HG02678 (cell line): ENCODE data around the gene ELOVL1.

Experiments
- ATAC-seq: cut with Tn5 transposase; IDR thresholded peaks from one replicate; pipeline ENCODE4 v1.9.1; 2021; ENCODE audit warnings: mild to moderate bottlenecking, moderate library complexity; ENCODE audit not compliant: unreplicated experiment

ELOVL1 gene

GRCh38 chr1:43358121-43358745 is 9.6 kb downstream of the ELOVL1 start:
- ATAC-seq = peak; percentile 5

DNA sequence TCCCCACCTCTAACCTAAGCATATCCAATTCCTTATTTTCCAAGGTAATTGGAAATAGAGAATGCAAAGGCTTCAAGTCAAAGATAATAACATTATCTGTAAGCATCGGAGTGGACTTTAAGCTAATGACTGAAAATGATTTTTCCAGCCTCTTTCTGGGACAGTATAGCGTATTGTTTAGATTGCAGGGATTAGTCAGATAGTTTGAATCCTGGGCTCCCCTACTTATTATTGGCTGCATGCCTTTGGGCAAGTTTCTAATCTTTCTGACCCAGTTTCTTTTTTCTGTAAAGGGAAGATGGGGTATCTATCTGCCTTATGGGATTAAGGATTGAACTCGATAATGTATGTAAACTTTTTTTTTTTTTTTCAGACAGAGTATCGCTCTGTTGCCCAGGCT is 10.6 kb downstream of the ELOVL1 start:
- no peak for ATAC-seq

DNA sequence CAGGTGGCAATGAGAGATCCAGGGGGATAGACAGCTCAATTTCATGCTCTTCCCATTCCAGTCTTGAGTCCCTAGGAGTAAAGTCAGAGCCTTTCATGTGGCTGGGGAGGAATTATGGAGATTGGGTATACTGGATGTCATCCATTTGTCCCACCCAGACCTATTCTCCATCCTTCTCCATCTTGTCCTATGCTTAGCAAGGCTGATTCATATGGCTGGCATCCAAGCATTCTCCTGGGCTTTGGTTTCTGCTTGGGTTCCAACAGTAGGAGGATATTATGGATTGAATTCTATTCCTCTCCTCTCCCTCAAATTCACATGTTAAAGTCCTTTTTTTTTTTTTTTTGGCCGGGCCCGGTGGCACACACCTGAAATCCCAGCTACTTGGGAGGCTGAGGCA is 12.9 kb downstream of the ELOVL1 start:
- ATAC-seq = no peak

DNA sequence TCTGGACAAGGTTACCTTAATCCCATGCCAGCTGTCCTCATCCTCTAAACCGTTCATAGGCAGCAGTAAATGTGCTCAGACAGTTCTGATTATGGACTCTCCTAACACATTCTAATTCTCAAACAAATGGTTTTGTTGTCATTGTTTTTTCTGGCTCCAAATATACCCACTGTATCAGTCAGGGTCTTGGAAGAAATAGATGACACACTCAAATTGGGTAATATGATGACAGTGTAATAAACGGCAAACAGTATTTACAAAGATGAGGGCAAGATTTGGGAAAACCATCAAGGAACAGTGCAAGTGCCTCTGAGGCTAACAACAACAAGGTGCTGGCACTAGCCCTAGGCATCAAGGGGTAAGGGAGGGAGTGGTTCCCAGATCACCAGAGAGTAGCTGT is 13.3 kb downstream of the ELOVL1 start:
- ATAC-seq = no peak

DNA sequence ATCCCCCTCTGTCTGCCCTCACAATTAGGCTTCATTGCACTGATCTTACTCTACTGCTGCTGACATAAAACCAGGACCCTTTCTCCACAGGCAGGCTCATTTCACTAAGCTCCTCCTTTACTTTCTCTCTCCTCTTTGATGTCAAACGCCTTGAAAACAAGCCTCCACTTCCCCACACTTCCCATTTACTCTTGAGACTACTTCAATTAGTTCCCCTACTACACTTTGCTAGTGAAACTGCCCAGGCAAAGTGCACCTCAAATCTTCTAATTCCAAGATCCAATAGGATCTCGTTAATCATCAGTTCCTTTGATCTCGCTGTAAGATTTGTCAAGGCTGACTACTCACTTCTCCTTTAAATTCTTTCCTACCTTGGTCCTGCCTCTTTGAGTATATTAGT is 14.9 kb downstream of the ELOVL1 start:
- no peak for ATAC-seq

DNA sequence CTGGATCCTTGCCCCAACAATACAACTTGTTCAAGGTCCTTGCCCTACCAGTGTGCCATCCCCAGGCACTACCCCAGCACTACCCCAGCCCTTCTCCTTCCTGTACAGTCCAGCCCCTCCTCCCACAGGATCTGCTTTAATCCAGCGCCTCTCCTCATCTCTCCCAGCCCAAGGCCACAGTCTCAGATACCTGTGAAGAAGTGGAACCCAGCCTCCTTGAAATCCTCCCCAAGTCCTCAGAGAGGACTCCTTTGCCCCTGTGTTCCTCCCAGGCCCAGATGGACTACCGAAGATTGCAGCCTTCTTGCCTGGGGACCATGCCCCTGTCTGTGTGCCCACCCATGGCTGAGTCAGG is 15.5 kb downstream of the ELOVL1 start:
- no peak for ATAC-seq

DNA sequence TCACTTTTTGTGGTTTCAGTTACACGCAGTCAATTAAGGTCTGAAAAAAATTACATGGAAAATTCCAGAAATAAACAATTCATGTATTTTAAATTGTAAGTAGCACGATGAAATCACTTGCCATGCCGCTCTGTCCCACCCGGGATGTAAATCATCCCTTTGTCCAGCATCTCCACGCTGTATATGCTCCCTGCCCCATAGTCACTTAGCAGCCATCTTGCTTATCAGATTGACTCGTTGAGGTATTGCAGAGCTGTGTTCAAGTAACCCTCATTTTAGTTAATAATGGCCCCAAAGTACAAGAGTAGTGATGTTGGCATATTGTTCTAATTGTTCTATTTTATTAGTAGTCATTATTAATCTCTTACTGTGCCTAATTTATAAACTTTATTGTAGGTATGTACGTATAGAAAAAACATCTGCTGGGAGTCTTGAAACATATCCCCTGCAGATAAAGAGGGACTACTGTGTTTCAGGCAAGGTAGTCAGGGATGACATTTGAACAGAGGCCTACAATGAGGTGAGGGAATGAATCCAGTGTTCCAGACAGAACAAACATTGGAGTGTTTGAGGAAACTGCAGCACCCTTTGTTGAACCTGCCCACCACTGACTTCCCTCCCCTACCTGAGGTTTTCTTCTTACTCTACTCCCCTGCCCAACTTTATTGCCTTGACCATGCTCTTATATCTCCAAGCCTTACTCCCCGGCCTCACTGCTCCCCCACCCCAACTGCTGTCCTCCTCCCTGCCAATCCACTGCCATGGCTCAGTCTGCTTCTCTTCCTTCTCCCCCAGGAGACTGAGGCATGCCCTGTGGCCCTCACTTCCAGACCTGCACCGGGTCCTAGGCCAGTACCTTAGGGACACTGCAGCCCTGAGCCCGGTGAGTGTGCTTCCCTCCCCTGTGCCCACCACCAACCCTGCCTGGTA is 16.1 kb downstream of the ELOVL1 start:
- no peak for ATAC-seq

DNA sequence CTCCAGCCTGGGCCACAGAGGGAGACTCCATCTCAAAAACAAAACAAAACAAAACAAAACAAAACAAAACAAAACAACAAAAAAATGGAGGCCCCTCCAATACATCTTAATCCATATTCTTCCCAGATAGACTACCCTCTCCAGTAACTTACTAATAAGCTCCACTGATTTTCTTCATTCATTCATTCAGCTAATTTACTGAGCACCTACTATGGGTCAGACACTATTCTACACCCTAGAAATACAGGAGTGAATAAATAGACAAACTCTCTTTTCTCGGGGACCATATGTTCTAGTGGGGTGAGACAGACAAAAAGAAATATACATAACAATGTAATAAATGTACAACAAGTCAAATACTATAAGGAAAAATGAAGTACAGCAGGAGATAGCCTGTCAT is 16.8 kb downstream of the ELOVL1 start:
- no peak for ATAC-seq

DNA sequence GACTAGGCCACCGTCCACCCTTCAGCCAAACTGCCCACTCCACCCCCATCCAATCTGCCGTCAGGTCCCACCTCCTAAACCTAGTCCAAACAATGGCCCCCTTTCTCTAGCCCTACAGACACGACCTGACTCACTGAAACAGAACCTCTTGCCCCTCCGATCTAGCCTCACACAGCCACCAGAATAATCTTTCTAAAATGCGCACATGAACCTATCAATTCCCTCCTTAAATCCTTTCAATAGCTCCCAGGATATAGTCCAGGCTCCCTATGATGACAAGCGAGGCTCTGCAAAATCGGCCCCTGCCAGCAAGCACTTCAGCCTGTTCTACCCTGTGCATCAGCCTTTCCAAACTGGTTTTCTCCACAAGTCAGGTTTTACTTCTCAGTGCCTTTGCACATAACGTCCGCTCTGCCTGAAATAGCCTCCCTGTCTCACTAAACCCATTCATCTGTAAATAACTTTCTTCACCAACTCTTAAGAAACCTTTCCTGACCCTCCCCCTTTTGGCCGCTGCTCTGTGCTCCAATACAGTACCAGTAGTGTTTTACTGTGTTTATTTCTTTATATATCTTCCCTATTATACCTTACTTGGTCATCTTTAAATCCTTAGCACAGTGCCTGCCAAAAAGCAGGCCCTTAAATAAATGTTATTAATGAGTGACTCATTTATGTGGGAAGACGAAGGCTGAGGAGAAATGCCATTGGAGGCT is 18.1 kb downstream of the ELOVL1 start:
- no peak for ATAC-seq

GRCh38 chr1:43348809-43349593 is 18.8 kb downstream of the ELOVL1 start:
- peak; percentile 65 for ATAC-seq

- no peak for ATAC-seq
These were observed 19.4 kb downstream of the ELOVL1 start for GRCh38 chr1:43348343-43348808.

GRCh38 chr1:43346636-43347035 is 21.2 kb downstream of the ELOVL1 start:
- no peak for ATAC-seq

GRCh38 chr1:43345120-43345519 is 22.7 kb downstream of the ELOVL1 start:
- no peak for ATAC-seq

GRCh38 chr1:43344267-43344850 is 23.5 kb downstream of the ELOVL1 start:
- ATAC-seq = no peak

GRCh38 chr1:43340559-43340958 is 27.3 kb downstream of the ELOVL1 start:
- no peak for ATAC-seq

DNA sequence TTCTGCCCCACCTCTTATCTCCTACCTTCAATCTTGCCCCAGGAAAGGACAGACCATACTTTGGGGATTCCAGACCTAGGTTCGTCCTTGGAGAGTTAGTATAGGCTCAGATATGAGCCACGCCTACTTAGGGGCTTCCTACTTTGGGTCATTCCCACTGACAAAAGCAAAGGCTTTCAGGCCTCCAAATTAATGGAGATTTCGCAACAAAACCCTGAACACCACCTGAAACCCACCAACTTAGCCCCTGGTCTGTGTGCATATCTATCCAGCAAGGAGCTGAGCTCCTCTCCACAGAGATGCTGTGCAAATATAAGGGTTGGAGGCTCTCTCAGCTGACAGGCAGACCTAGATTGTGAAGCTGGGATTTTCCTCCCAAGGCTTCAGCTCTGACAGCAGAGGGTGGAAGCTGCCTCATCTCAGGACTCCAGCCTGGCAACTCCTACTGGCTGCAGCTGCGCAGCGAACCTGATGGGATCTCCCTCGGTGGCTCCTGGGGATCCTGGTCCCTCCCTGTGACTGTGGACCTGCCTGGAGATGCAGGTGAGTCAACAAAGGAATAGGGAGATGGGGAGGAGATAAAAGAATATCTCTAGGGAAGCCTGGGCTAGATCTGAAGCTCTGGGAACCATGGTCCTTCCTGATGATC is 28.1 kb downstream of the ELOVL1 start:
- no peak for ATAC-seq

GRCh38 chr1:43338001-43338400 is 29.8 kb downstream of the ELOVL1 start:
- ATAC-seq = no peak

GRCh38 chr1:43337588-43337987 is 30.2 kb downstream of the ELOVL1 start, which contains the start of gene MPL:
TSS of gene MPL (plus strand) at chr1:43337818. CDS start at chr1:43337849, 31 bp downstream.
- ATAC-seq = no peak

DNA sequence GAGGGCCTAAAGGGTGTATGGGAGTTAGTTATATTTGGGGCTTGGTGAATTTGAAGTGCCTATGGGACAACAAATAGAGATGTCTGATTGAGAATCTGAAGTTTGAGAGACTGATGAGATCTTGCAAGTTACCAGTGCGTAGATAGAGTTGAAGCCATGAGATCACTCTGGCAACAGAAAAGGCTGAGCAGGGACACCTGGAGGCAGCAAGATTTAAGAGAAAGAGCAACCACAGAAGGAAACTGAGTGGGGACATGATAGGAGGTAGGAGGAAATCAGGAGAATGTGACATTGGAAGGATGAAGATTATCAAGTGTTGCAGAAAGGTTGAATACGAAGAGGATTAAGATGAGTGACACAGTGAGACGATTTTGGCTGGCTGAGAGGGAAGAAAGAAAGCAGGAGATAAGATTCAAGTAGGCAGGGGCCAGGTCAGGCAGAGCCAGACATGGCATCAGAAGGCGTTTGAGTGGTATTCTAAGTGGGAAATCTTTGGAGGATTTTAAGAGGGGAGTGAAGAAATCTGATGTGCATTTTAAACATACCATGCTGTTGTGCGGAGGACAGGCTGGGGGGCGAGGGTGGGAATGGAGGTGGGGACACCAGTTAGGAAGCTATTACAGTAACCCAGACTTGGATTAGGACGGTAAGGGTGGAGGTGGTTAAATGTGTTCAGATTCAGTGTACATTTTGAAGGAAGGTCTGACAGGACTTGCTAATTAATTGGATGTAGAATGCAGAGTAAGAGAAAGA is 33.2 kb downstream of the ELOVL1 start:
- ATAC-seq = no peak
